HG03460 (cell line): Measurements from ENCODE around the gene UBD.

ENCODE experiments used
- ATAC-seq: cut with Tn5 transposase; IDR thresholded peaks from one replicate; pipeline ENCODE4 v1.9.1; 2021; ENCODE audit not compliant: unreplicated experiment

UBD gene

GRCh38 chr6:29559524-29560287 is at the start of gene UBD:
UBD (minus strand) TSS chr6:29559732; CDS start chr6:29559701, 31 bp downstream.
- ATAC-seq = no peak

GRCh38 chr6:29608131-29608530 is 48.6 kb upstream of the UBD start:
- no peak for ATAC-seq

GRCh38 chr6:29603930-29604329 is 44.4 kb upstream of the UBD start:
- ATAC-seq = no peak

- no peak for ATAC-seq
Observed at GRCh38 chr6:29603456-29603855, 43.9 kb upstream of the UBD start.

GRCh38 chr6:29602564-29603361 is 43.2 kb upstream of the UBD start:
- no peak for ATAC-seq

GRCh38 chr6:29598172-29598747 is 38.7 kb upstream of the UBD start:
- no peak for ATAC-seq

GRCh38 chr6:29597184-29597583 is 37.7 kb upstream of the UBD start:
- ATAC-seq = no peak

- no peak for ATAC-seq
Observed at GRCh38 chr6:29596381-29596900, 36.9 kb upstream of the UBD start.

- ATAC-seq = no peak
Observed at GRCh38 chr6:29593199-29593855, 33.8 kb upstream of the UBD start.

- ATAC-seq = no peak
Observed at GRCh38 chr6:29591677-29592076, 32.1 kb upstream of the UBD start.

GRCh38 chr6:29590218-29590808 is 30.8 kb upstream of the UBD start:
- no peak for ATAC-seq

GRCh38 chr6:29589423-29590048 is 30.0 kb upstream of the UBD start:
- no peak for ATAC-seq

GRCh38 chr6:29584821-29585220 is 25.3 kb upstream of the UBD start, which contains the start of gene OR2H2:
OR2H2 (plus strand) TSS chr6:29585121; CDS start chr6:29587945, 2,824 bp downstream.
- ATAC-seq = no peak

- no peak for ATAC-seq
Observed at GRCh38 chr6:29577544-29577943, 18.0 kb upstream of the UBD start.

- ATAC-seq = no peak
Observed at GRCh38 chr6:29576056-29576455, 16.5 kb upstream of the UBD start.

GRCh38 chr6:29567991-29568390 is 8.5 kb upstream of the UBD start:
- no peak for ATAC-seq

- no peak for ATAC-seq
Observed at GRCh38 chr6:29567541-29567940, 8.0 kb upstream of the UBD start.

GRCh38 chr6:29566856-29567255 is 7.3 kb upstream of the UBD start:
- ATAC-seq = no peak

GRCh38 chr6:29564875-29565274 is 5.3 kb upstream of the UBD start:
- ATAC-seq = no peak

- no peak for ATAC-seq
Observed at GRCh38 chr6:29563435-29563965, 4.0 kb upstream of the UBD start.
